CD14-positive monocyte (primary cell): ENCODE results near the gene DAPK1. TPM values are rescaled to one million over a fixed set of nuclear protein-coding genes. Genes with fewer than 3 reads are reported as not detected.

Experiments
- DNase-seq, 3 donors: peaks; one replicate each; pipeline ENCODE4 v3.0.0-alpha.2; 2011 to 2022
- H2AFZ ChIP-seq: 2 replicates; pipeline ENCODE4 v1.6.0; 2012; ENCODE audit warnings: mild to moderate bottlenecking, low read depth, low read length, inconsistent platforms; ENCODE audit not compliant: insufficient read depth, poor library complexity, severe bottlenecking
- H3K27ac ChIP-seq, 2 donors: 1 replicate in 1 of 2; 2 replicates in 1 of 2; pipeline ENCODE4 v1.5.1; 2012 to 2013; ENCODE audit warnings: low read length in 2 of 2, control low read depth in 1 of 2, inconsistent platforms in 1 of 2, low read depth in 1 of 2, mild to moderate bottlenecking in 1 of 2
- H3K27me3 ChIP-seq, 2 donors: one replicate each; pipeline versions ENCODE4 v1.6.0 to v1.6.1; 2011 to 2013; ENCODE audit warnings: low read length in 2 of 2; ENCODE audit not compliant: control insufficient read depth in 2 of 2, insufficient read depth in 2 of 2
- H3K36me3 ChIP-seq, 2 donors: replicated peaks in 1 of 2; 1 replicate in 1 of 2; 2 replicates in 1 of 2; pipeline versions ENCODE4 v1.5.1 to v1.6.1; 2012 to 2013; ENCODE audit warnings: low read length in 2 of 2, control low read depth in 1 of 2, inconsistent platforms in 1 of 2, mild to moderate bottlenecking in 1 of 2; ENCODE audit not compliant: insufficient read depth in 2 of 2, control insufficient read depth in 1 of 2
- H3K4me1 ChIP-seq, 2 donors: 1 replicate in 1 of 2; 2 replicates in 1 of 2; pipeline versions ENCODE4 v1.5.1 to v1.6.1; 2012 to 2013; ENCODE audit warnings: low read length in 2 of 2, control low read depth in 1 of 2, inconsistent platforms in 1 of 2, mild to moderate bottlenecking in 1 of 2, moderate library complexity in 1 of 2; ENCODE audit not compliant: insufficient read depth in 2 of 2, control insufficient read depth in 1 of 2
- H3K4me2 ChIP-seq: replicated peaks from 2 replicates; pipeline ENCODE3; 2012; ENCODE audit warnings: low read length, moderate library complexity, mild to moderate bottlenecking; ENCODE audit not compliant: poor library complexity, severe bottlenecking; ENCODE audit errors: extremely low read depth
- H3K4me3 ChIP-seq, 3 experiments: fragments of 200-600 bp in 1 of 3; sonication (generic) in 1 of 3; replicated peaks in 1 of 3; 1 replicate in 2 of 3; 2 replicates in 1 of 3; pipeline ENCODE4 v1.5.1; 2011 to 2013; ENCODE audit warnings: low read length in 3 of 3, mild to moderate bottlenecking in 3 of 3, control low read depth in 2 of 3, low read depth in 2 of 3, inconsistent platforms in 1 of 3, moderate library complexity in 1 of 3
- H3K79me2 ChIP-seq: 2 replicates; pipeline ENCODE4 v1.6.0; 2012; ENCODE audit warnings: mild to moderate bottlenecking, control low read depth, inconsistent platforms, low read length, moderate library complexity; ENCODE audit not compliant: insufficient read depth
- H3K9ac ChIP-seq: 2 replicates; pipeline ENCODE4 v1.6.0; 2017; ENCODE audit warnings: low read length, mild to moderate bottlenecking; ENCODE audit not compliant: insufficient read depth, poor library complexity, severe bottlenecking
- H3K9me3 ChIP-seq, 2 donors: replicated peaks in 1 of 2; 1 replicate in 1 of 2; 2 replicates in 1 of 2; pipeline versions ENCODE4 v1.5.1 to v1.6.1; 2012 to 2013; ENCODE audit warnings: low read length in 2 of 2, control low read depth in 1 of 2; ENCODE audit not compliant: control insufficient read depth in 1 of 2, insufficient read depth in 1 of 2
- H4K20me1 ChIP-seq: 2 replicates; pipeline ENCODE4 v1.6.0; 2012; ENCODE audit warnings: mild to moderate bottlenecking, low read length, control low read depth, moderate library complexity; ENCODE audit not compliant: insufficient read depth
- H3K27ac Mint-ChIP-seq, 7 donors: one replicate each; pipeline ENCODE4 v1.8.0; 2020; ENCODE audit warnings: mild to moderate bottlenecking in 7 of 7, mixed read lengths in 7 of 7, moderate library complexity in 6 of 7, inconsistent platforms in 2 of 7
- H3K27me3 Mint-ChIP-seq, 3 donors: one replicate each; pipeline ENCODE4 v1.8.0; 2021 to 2022; ENCODE audit warnings: low read depth in 3 of 3, mild to moderate bottlenecking in 3 of 3, mixed read lengths in 3 of 3, moderate library complexity in 3 of 3, inconsistent platforms in 1 of 3
- H3K36me3 Mint-ChIP-seq, 2 donors: one replicate each; pipeline ENCODE4 v1.8.0; 2020; ENCODE audit warnings: mixed read lengths in 2 of 2, inconsistent platforms in 1 of 2, mild to moderate bottlenecking in 1 of 2
- H3K4me1 Mint-ChIP-seq: one replicate; pipeline ENCODE4 v1.8.0; 2020; ENCODE audit warnings: mild to moderate bottlenecking, mixed read lengths
- H3K4me3 Mint-ChIP-seq, 2 donors: one replicate each; pipeline ENCODE4 v1.8.0; 2020; ENCODE audit warnings: mild to moderate bottlenecking in 2 of 2, mixed read lengths in 2 of 2, moderate library complexity in 1 of 2
- H3K9me3 Mint-ChIP-seq, 7 donors: one replicate each; pipeline ENCODE4 v1.8.0; 2020 to 2022; ENCODE audit warnings: mixed read lengths in 7 of 7, mild to moderate bottlenecking in 6 of 7, moderate library complexity in 6 of 7, inconsistent platforms in 2 of 7
- CTCF ChIP-seq: fragments of 200-600 bp; IDR thresholded peaks from one replicate; pipeline ENCODE4 v1.8.0; 2022; ENCODE audit warnings: antibody characterized with exemption, mild to moderate bottlenecking
- WGBS: methylation state at CpG from one replicate; pipeline ENCODE4 v1.1.5; 2013; ENCODE audit warnings: missing lambda C conversion rate; ENCODE audit not compliant: insufficient coverage; 5-methylcytosine and 5-hydroxymethylcytosine counted together
- intact Hi-C, 2 donors: fragments of 100-400 bp; cut with micrococcal nuclease; formaldehyde crosslinking; loops; one replicate each; pipeline versions ENCODE4 v1.15.0 to v1.15.1; 2023
- polyA plus RNA-seq, 3 donors: library from polyadenylated mRNA; depleted of rRNA in 1 of 3; unstranded in 2 of 3; stranded (reverse) in 1 of 3; fragments of 300-500 nt in 2 of 3; fragments of >200 nt in 1 of 3; fragmentation: Illumina TruSeq in 2 of 3; gene quantifications; 1 replicate in 2 of 3; 2 replicates in 1 of 3; pipeline ENCODE4 v1.2.3, GENCODE V29; 2012 to 2021

DAPK1 gene
- polyA plus RNA-seq, 3 donors: 24.1 to 102 (median 44.4) TPM

DNA sequence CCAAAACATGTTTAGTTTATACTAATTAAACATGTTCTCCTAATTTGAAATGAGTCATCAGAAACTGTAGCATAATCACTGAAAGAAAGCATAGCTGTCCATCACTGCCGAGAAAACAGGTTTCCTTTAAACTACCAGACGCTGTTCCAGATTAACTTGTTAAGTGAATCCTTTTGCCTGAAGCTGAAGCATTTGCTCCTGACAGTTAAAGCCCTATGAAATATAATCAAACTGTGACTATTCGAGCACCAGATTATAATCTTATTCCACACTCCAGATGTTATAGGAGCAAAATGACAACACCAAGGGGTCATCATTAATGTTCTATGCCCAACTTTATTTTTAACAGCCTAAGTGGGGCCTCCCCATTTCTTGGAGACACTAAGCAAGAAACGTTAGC lies 142.3 kb downstream of the DAPK1 start:
- Mint-ChIP-seq H3K27me3 (peaks cover 0 to under 1% (median 0%) of the 10 kb centered on the region in 3 donors), H3K36me3 (peaks cover 70 to 90% of the 10 kb centered on the region in 2 donors), H3K4me1 (peaks cover 10% of the 10 kb centered on the region), H3K27ac (no peak overlapping the region), H3K4me3 (no peak overlapping the region), H3K9me3 (no peaks in the 10 kb centered on the region)
- H3K79me2 ChIP-seq: no peaks in the 10 kb centered on the region
- no peaks in the 10 kb centered on the region for H3K27me3 ChIP-seq
- TF ChIP-seq CTCF: no peak
- no peak for DNase-seq
- H2AFZ ChIP-seq: no peak overlapping the region
- H3K9ac ChIP-seq: no peak overlapping the region
- peaks cover 43 to 94% of the 10 kb centered on the region in 2 donors for H3K36me3 ChIP-seq
- no peaks in the 10 kb centered on the region for H3K9me3 ChIP-seq
- H4K20me1 ChIP-seq: peaks cover 27% of the 10 kb centered on the region
- H3K4me3 ChIP-seq: no peak overlapping the region
- H3K27ac ChIP-seq: no peak overlapping the region
- WGBS: 60% methylated on average over 1 of the region's 4 CpGs
- no peak overlapping the region for H3K4me2 ChIP-seq
- peaks cover 0 to 12% of the 10 kb centered on the region in 2 donors for H3K4me1 ChIP-seq
- intact Hi-C loops: no loop called here

DNA sequence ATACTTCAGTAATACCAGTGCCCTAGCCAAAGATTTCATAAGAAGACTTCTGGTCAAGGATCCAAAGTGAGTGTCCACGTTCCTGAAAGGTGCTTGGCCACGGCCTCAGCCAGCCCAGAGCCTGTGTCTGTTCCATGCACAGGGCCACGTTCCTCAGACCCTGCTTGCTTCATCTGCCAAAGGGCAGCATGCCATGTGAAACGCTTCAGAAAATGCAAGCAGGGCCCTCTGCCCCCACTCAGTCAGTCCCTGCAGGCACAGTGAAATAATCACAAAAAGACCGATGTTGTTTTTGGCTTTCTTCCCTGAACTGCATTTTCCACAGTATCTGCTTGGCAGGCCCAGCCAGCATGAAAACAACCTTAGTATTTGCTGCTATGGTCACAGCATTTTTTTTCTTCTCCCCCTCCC lies 142.7 kb downstream of the DAPK1 start:
- Histone ChIP-seq H3K4me1 (peaks cover 0 to 12% of the 10 kb centered on the region in 2 donors), H3K9ac (no peak overlapping the region), H3K4me3 (no peak overlapping the region), H4K20me1 (peaks cover 25% of the 10 kb centered on the region), H3K36me3 (peaks cover 41 to 95% of the 10 kb centered on the region in 2 donors), H3K79me2 (no peaks in the 10 kb centered on the region), H3K27ac (no peak overlapping the region), H2AFZ (no peak overlapping the region), H3K4me2 (no peak overlapping the region), H3K27me3 (no peaks in the 10 kb centered on the region), H3K9me3 (no peaks in the 10 kb centered on the region)
- DNase-seq: no peak
- Mint-ChIP-seq H3K27me3 (no peaks in the 10 kb centered on the region), H3K4me1 (peaks cover 10% of the 10 kb centered on the region), H3K9me3 (no peaks in the 10 kb centered on the region), H3K27ac (no peak overlapping the region), H3K36me3 (peaks cover 72 to 90% of the 10 kb centered on the region in 2 donors), H3K4me3 (no peak overlapping the region)
- intact Hi-C loops: no loop called here
- TF ChIP-seq CTCF: no peak
- 87% methylated on average over 5 of the region's 5 CpGs for WGBS
